ENCODE data around the gene RPS6KA3. TPM values are rescaled to one million over a fixed set of nuclear protein-coding genes. Genes with fewer than 3 reads are reported as not detected.

RPS6KA3 gene
- total RNA-seq, 1 experiment from 2014 or later = 63.4 TPM

DNA sequence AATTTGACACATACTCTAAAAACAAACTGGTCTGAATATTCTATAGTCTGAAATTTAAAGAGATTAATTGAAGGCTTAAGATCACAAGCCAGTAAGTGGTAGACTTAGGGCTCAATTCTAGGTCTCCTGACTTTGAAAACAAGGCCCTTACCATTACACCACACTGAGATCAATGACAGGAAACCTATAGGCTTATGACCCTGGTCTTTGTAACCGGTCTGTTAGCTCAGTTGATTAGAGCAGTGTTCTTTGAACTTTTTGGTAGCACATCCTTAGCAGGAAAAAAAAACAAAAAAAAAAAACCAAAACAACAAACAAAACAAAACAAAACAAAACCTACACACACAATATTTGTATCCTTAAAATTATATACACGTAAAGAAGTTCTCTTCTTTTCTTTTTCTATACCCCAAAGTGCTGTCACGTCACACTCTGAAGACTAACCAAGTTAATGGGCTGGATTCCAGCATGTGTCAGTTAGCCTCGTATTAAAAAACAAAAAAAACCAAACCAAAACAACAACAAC, 55.4 kb downstream of the RPS6KA3 start:
- Mint-ChIP-seq H3K9me3 (ENCODE audit: low read depth, unreplicated experiment) (no peaks in the 10 kb centered on the region), H3K27ac (ENCODE audit: unreplicated experiment) (no peak overlapping the region), H3K36me3 (ENCODE audit: insufficient read depth, unreplicated experiment) (peaks cover under 1% of the 10 kb centered on the region), H3K27me3 (ENCODE audit: unreplicated experiment) (no peaks in the 10 kb centered on the region), H3K4me3 (ENCODE audit: low read depth, unreplicated experiment) (no peak overlapping the region), H3K4me1 (ENCODE audit: low read depth, unreplicated experiment) (peaks cover 2% of the 10 kb centered on the region)
- TF ChIP-seq, protein P1, sequence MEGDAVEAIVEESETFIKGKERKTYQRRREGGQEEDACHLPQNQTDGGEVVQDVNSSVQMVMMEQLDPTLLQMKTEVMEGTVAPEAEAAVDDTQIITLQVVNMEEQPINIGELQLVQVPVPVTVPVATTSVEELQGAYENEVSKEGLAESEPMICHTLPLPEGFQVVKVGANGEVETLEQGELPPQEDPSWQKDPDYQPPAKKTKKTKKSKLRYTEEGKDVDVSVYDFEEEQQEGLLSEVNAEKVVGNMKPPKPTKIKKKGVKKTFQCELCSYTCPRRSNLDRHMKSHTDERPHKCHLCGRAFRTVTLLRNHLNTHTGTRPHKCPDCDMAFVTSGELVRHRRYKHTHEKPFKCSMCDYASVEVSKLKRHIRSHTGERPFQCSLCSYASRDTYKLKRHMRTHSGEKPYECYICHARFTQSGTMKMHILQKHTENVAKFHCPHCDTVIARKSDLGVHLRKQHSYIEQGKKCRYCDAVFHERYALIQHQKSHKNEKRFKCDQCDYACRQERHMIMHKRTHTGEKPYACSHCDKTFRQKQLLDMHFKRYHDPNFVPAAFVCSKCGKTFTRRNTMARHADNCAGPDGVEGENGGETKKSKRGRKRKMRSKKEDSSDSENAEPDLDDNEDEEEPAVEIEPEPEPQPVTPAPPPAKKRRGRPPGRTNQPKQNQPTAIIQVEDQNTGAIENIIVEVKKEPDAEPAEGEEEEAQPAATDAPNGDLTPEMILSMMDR (IDR thresholded peaks at IDR 0.05; ENCODE audit: unreplicated experiment) = no peak
- intact Hi-C loops (cut with micrococcal nuclease; ENCODE audit: unreplicated experiment) = no loop called here
- CTCF ChIA-PET = no interaction called here
- DNase-seq = no peak
- BruUV-seq (replicated peaks) = no TSS peak

DNA sequence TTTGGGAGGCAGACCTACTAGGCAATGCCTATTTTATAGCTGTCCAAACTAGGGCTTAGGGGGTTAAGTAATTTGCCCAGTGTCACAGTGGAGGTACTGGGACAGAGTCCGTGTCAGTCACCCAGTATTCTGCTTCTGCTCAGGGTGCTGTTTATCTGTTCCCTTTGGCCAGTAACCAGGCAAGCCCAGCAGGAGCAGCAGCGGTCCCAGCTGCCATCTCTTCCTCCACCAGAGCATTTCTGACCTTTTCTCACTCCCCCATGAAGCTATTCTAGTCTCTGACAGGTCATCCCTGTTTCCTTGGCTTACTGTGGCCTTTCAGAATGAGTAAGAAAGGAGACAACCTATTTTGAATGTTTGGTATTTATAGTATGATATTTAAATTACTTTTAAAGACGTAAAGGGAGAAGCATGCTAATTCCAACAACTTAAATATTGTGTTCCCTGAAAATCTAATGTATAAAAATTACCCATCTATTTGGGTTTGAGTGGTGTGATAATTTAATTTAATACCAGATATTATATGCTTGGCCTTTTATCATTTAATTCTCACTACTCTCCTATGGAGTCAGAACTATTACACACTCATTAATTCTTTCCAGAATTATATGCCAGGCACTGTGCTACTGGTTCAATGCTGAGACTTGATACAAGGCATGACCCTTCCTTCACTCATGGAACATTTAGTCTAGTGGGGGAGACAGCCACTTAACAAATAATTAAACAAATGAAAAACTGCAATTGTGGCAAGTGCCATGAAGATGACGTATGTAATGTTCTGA, 60.6 kb downstream of the RPS6KA3 start:
- intact Hi-C loops (cut with micrococcal nuclease; ENCODE audit: unreplicated experiment) = no loop called here
- H3K36me3 Mint-ChIP-seq (ENCODE audit: insufficient read depth, unreplicated experiment) = peaks cover 4% of the 10 kb centered on the region
- no peaks in the 10 kb centered on the region for H3K4me1 Mint-ChIP-seq (ENCODE audit: low read depth, unreplicated experiment)
- TF ChIP-seq, protein P1 (IDR thresholded peaks at IDR 0.05; ENCODE audit: unreplicated experiment) = no peak
- no peaks in the 10 kb centered on the region for H3K9me3 Mint-ChIP-seq (ENCODE audit: low read depth, unreplicated experiment)
- no peak for DNase-seq
- no TSS peak for BruUV-seq (replicated peaks)
- H3K4me3 Mint-ChIP-seq (ENCODE audit: low read depth, unreplicated experiment) = no peak overlapping the region
- no peak overlapping the region for H3K27ac Mint-ChIP-seq (ENCODE audit: unreplicated experiment)
- CTCF ChIA-PET = no interaction called here
- no peaks in the 10 kb centered on the region for H3K27me3 Mint-ChIP-seq (ENCODE audit: unreplicated experiment)

DNA sequence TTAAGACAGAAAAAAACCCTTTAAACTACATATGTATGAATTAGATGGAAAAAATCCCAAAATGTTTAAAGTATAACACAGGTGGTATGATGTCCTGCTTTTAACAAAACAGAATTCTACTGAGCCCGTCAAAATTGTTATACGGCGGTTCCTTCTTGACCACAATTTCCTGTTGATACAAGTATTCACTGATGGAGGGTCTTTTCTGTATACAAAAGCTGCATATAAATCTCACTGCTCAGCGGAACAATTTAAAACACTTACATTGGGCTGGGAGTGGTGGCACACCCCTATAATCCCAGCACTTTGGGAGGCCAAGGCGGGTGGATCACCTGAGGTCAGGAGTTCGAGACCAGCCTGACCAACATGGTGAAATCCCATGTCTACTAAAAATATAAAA, 62.4 kb downstream of the RPS6KA3 start:
- Mint-ChIP-seq H3K27me3 (ENCODE audit: unreplicated experiment) (no peaks in the 10 kb centered on the region), H3K4me1 (ENCODE audit: low read depth, unreplicated experiment) (no peaks in the 10 kb centered on the region), H3K36me3 (ENCODE audit: insufficient read depth, unreplicated experiment) (peaks cover 10% of the 10 kb centered on the region), H3K4me3 (ENCODE audit: low read depth, unreplicated experiment) (no peak overlapping the region), H3K27ac (ENCODE audit: unreplicated experiment) (no peak overlapping the region), H3K9me3 (ENCODE audit: low read depth, unreplicated experiment) (no peaks in the 10 kb centered on the region)
- TF ChIP-seq, protein P1 (IDR thresholded peaks at IDR 0.05; ENCODE audit: unreplicated experiment) = no peak
- DNase-seq = no peak
- intact Hi-C loops (cut with micrococcal nuclease; ENCODE audit: unreplicated experiment) = no loop called here
- CTCF ChIA-PET = no interaction called here
- BruUV-seq (replicated peaks) = no TSS peak

DNA sequence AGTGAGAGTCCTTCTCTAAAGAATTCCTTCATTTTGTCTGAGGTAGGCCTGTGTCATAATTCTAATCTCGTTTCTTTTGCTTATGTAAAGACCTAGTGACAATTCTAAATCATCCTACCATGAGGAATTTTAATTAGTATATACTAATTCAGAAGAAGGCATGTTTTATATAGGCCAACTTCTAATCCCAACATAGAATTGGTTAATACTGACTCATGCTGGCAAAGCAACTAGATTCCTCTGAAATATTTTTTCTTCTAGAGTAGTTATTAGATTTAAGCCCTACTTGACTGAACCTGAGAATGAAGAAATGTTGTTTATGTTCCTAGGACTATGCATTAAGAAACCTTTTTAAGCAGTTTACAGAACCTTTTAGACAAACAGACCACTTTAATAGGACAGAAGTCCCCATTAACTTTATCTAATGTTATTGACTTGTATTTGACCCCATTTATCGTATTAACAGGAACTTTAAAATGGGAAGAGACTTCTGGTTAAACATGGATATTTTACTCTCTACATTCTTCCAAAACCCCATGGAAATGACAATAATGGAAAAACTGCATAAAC, 69.0 kb downstream of the RPS6KA3 start:
- no peaks in the 10 kb centered on the region for H3K27me3 Mint-ChIP-seq (ENCODE audit: unreplicated experiment)
- TF ChIP-seq, protein P1 (IDR thresholded peaks at IDR 0.05; ENCODE audit: unreplicated experiment) = no peak
- CTCF ChIA-PET = no interaction called here
- DNase-seq = no peak
- intact Hi-C loops (cut with micrococcal nuclease; ENCODE audit: unreplicated experiment) = no loop called here
- no peaks in the 10 kb centered on the region for H3K4me1 Mint-ChIP-seq (ENCODE audit: low read depth, unreplicated experiment)
- H3K9me3 Mint-ChIP-seq (ENCODE audit: low read depth, unreplicated experiment) = no peaks in the 10 kb centered on the region
- no TSS peak for BruUV-seq (replicated peaks)
- H3K4me3 Mint-ChIP-seq (ENCODE audit: low read depth, unreplicated experiment) = no peak overlapping the region
- no peak overlapping the region for H3K27ac Mint-ChIP-seq (ENCODE audit: unreplicated experiment)
- H3K36me3 Mint-ChIP-seq (ENCODE audit: insufficient read depth, unreplicated experiment) = peaks cover 16% of the 10 kb centered on the region

Data from Calu3 (cell line).